H1 (cell line): Measurements from ENCODE around the gene OVCA2. TPM values are rescaled to one million over a fixed set of nuclear protein-coding genes. Genes with fewer than 3 reads are reported as not detected.

Experiments
- BACH1 ChIP-seq: IDR thresholded peaks from 2 replicates; pipeline ENCODE4 v1.6.1; 2012; ENCODE audit warnings: low read length, improper control_type of control experiment
- BCL11A ChIP-seq, 2 experiments: IDR thresholded peaks; one replicate each; pipeline ENCODE4 v1.6.1; 2011; ENCODE audit warnings: low read depth in 2 of 2, low read length in 2 of 2, mild to moderate bottlenecking in 2 of 2
- CEBPB ChIP-seq: IDR thresholded peaks from 2 replicates; pipeline ENCODE4 v1.6.1; 2012; ENCODE audit warnings: low read depth, low read length
- CHD2 ChIP-seq: IDR thresholded peaks from 2 replicates; pipeline ENCODE4 v1.6.1; 2012; ENCODE audit warnings: low read length, improper control_type of control experiment
- EGR1 ChIP-seq: IDR thresholded peaks from 2 replicates; pipeline ENCODE4 v1.6.1; 2011; ENCODE audit warnings: low read depth, low read length, borderline replicate concordance
- EP300 ChIP-seq, 2 experiments: IDR thresholded peaks; 1 replicate in 1 of 2; 2 replicates in 1 of 2; pipeline ENCODE4 v1.6.1; 2011 to 2012; ENCODE audit warnings: low read depth in 2 of 2, low read length in 2 of 2, mild to moderate bottlenecking in 2 of 2, borderline replicate concordance in 1 of 2, inconsistent platforms in 1 of 2, moderate library complexity in 1 of 2
- EZH2 ChIP-seq: fragments of 200-600 bp; sonication (generic); IDR thresholded peaks from 2 replicates; pipeline ENCODE4 v1.7.1; 2012; ENCODE audit warnings: low read depth, mild to moderate bottlenecking, moderate library complexity, low read length, inconsistent platforms; ENCODE audit not compliant: severe bottlenecking
- HDAC2 ChIP-seq, 2 experiments: fragments of 300-600 bp in 1 of 2; sonication (generic) in 1 of 2; IDR thresholded peaks; 2 replicates each; pipeline ENCODE4 v1.6.1; 2011 to 2012; ENCODE audit warnings: low read depth in 2 of 2, low read length in 2 of 2, mild to moderate bottlenecking in 2 of 2, moderate library complexity in 2 of 2, borderline replicate concordance in 1 of 2, inconsistent platforms in 1 of 2
- POU5F1 ChIP-seq: IDR thresholded peaks from 2 replicates; pipeline ENCODE4 v1.6.1; 2011; ENCODE audit warnings: low read depth, mild to moderate bottlenecking, low read length, moderate library complexity
- RAD21 ChIP-seq, 2 experiments: IDR thresholded peaks in 1 of 2; conservative IDR thresholded peaks in 1 of 2; 2 replicates each; pipeline ENCODE4 v1.6.1; 2011; ENCODE audit warnings: low read depth in 2 of 2, low read length in 2 of 2, improper control_type of control experiment in 1 of 2, inconsistent platforms in 1 of 2, mild to moderate bottlenecking in 1 of 2, moderate library complexity in 1 of 2
- SIX5 ChIP-seq: IDR thresholded peaks from 2 replicates; pipeline ENCODE4 v1.6.1; 2011; ENCODE audit warnings: mild to moderate bottlenecking, low read depth, low read length
- SP4 ChIP-seq: IDR thresholded peaks from 2 replicates; pipeline ENCODE4 v1.6.1; 2012; ENCODE audit warnings: low read length, inconsistent platforms
- TEAD4 ChIP-seq: IDR thresholded peaks from 2 replicates; pipeline ENCODE4 v1.6.1; 2012; ENCODE audit warnings: low read depth, low read length, inconsistent platforms, mixed read lengths
- polyA plus RNA-seq, 7 experiments: library from polyadenylated mRNA; depleted of rRNA in 3 of 7; stranded (reverse) in 5 of 7; unstranded in 2 of 7; fragments of >200 nt in 5 of 7; fragments of 200-250 nt in 2 of 7; gene quantifications; 1 replicate in 5 of 7; 2 replicates in 1 of 7; 4 replicates in 1 of 7; pipeline versions ENCODE4 v1.2.1 to v1.2.3, GENCODE V29; 2011 to 2013; ENCODE audit warnings: missing spikeins in 2 of 7, mixed read lengths in 2 of 7
- total RNA-seq: library from RNA; stranded (reverse); fragmentation: NEBNext Ultra II Directional; extraction: Animal tissue kit (Norgen Biotek cat#: 25700); gene quantifications from 2 replicates; pipeline ENCODE4 v1.2.1, GENCODE V29; 2021

Gene OVCA2
- total and polyA plus RNA-seq, 2 of the 8 experiments (the other 6 are each of a cell fraction or from before 2014, with no cell fraction given), result 15.3 to 37.0 TPM

GRCh38 chr17:2056206-2057174 is 14.7 kb downstream of the OVCA2 start (continued):
- TF ChIP-seq EGR1 (no peak), BACH1 (no peak), SIX5 (no peak), HDAC2 (IDR thresholded peaks at IDR 0.05; ENCODE audit: borderline replicate concordance in 1 of 2, low read depth in 2 of 2, low read length in 2 of 2) (no peak), BCL11A (IDR thresholded peaks at IDR 0.05; ENCODE audit: low read depth in 2 of 2, low read length in 2 of 2) (no peak), RAD21 (IDR thresholded peaks at IDR 0.05 in 1 of 2, conservative IDR thresholded peaks at IDR 0.05 in 1 of 2; ENCODE audit: low read depth in 2 of 2, low read length in 2 of 2) (no peak), POU5F1 (no peak), TEAD4 (no peak), SP4 (no peak), CHD2 (no peak), CEBPB (no peak), EP300 (IDR thresholded peaks at IDR 0.05; ENCODE audit: borderline replicate concordance in 1 of 2, low read depth in 2 of 2, low read length in 2 of 2) (no peak), EZH2 (peak; percentile 95)
- TF ChIP-seq, all 59 proteins: peak for 5
